Trophoblast cell (in vitro differentiated cells and primary cell): ENCODE results near the gene RBM47.

ENCODE experiments used
- DNase-seq, 2 donors: peaks; one replicate each; pipeline ENCODE4 v3.0.0-alpha.2; 2016
- H2AFZ ChIP-seq: 2 replicates; pipeline ENCODE4 v1.6.1; 2013; ENCODE audit warnings: low read length, moderate library complexity, mild to moderate bottlenecking; ENCODE audit not compliant: insufficient read depth, poor library complexity
- H2AK5ac ChIP-seq: 2 replicates; pipeline ENCODE4 v1.6.1; 2013; ENCODE audit warnings: mild to moderate bottlenecking, low read length
- H2BK120ac ChIP-seq: 2 replicates; pipeline ENCODE4 v1.6.1; 2013; ENCODE audit warnings: low read length, mild to moderate bottlenecking, moderate library complexity; ENCODE audit not compliant: insufficient read depth, poor library complexity
- H2BK12ac ChIP-seq: 2 replicates; pipeline ENCODE4 v1.6.1; 2013; ENCODE audit warnings: mild to moderate bottlenecking, low read length, moderate library complexity
- H2BK5ac ChIP-seq: 2 replicates; pipeline ENCODE4 v1.6.1; 2013; ENCODE audit warnings: low read length, low read depth, moderate library complexity, mild to moderate bottlenecking; ENCODE audit not compliant: poor library complexity
- H3K14ac ChIP-seq: 2 replicates; pipeline ENCODE4 v1.6.1; 2013; ENCODE audit warnings: mild to moderate bottlenecking, low read length
- H3K18ac ChIP-seq: 2 replicates; pipeline ENCODE4 v1.6.1; 2013; ENCODE audit warnings: mild to moderate bottlenecking, low read length
- H3K23ac ChIP-seq: 2 replicates; pipeline ENCODE4 v1.6.1; 2013; ENCODE audit warnings: low read length
- H3K27ac ChIP-seq: 2 replicates; pipeline ENCODE4 v1.5.1; 2013; ENCODE audit warnings: low read depth, mild to moderate bottlenecking, inconsistent platforms, low read length, moderate library complexity
- H3K27me3 ChIP-seq: 2 replicates; pipeline ENCODE4 v1.6.1; 2013; ENCODE audit warnings: inconsistent platforms, mild to moderate bottlenecking, low read length, moderate library complexity; ENCODE audit not compliant: insufficient read depth
- H3K36me3 ChIP-seq, 2 experiments: 1 replicate in 1 of 2; 2 replicates in 1 of 2; pipeline ENCODE4 v1.6.1; 2013; ENCODE audit warnings: low read length in 2 of 2, mild to moderate bottlenecking in 2 of 2, moderate library complexity in 1 of 2; ENCODE audit not compliant: insufficient read depth in 2 of 2, control insufficient read depth in 1 of 2
- H3K4ac ChIP-seq: 2 replicates; pipeline ENCODE4 v1.6.1; 2013; ENCODE audit warnings: low read depth, mild to moderate bottlenecking, low read length, moderate library complexity
- H3K4me1 ChIP-seq, 2 experiments: 1 replicate in 1 of 2; 2 replicates in 1 of 2; pipeline ENCODE4 v1.6.1; 2013; ENCODE audit warnings: low read length in 2 of 2, mild to moderate bottlenecking in 2 of 2, moderate library complexity in 1 of 2; ENCODE audit not compliant: insufficient read depth in 2 of 2, control insufficient read depth in 1 of 2
- H3K4me2 ChIP-seq: 2 replicates; pipeline ENCODE4 v1.6.1; 2013; ENCODE audit warnings: inconsistent platforms, mild to moderate bottlenecking, low read length, moderate library complexity
- H3K4me3 ChIP-seq: 2 replicates; pipeline ENCODE4 v1.5.1; 2013; ENCODE audit warnings: mild to moderate bottlenecking, low read depth, low read length, inconsistent platforms
- H3K79me1 ChIP-seq: one replicate; pipeline ENCODE4 v1.6.1; 2013; ENCODE audit warnings: low read length
- H3K79me2 ChIP-seq: 2 replicates; pipeline ENCODE4 v1.6.1; 2013; ENCODE audit warnings: low read length, mild to moderate bottlenecking; ENCODE audit not compliant: control insufficient read depth, insufficient read depth, poor library complexity
- H3K9ac ChIP-seq: 2 replicates; pipeline ENCODE4 v1.6.1; 2013; ENCODE audit warnings: mild to moderate bottlenecking, low read length
- H3K9me3 ChIP-seq: 2 replicates; pipeline ENCODE4 v1.6.1; 2013; ENCODE audit warnings: low read depth, mild to moderate bottlenecking, control low read depth, inconsistent platforms, low read length; ENCODE audit not compliant: insufficient read depth
- H4K12ac ChIP-seq: 2 replicates; pipeline ENCODE4 v1.6.1; 2013; ENCODE audit warnings: low read depth, mild to moderate bottlenecking, low read length, moderate library complexity
- H4K8ac ChIP-seq: 2 replicates; pipeline ENCODE4 v1.6.1; 2013; ENCODE audit warnings: low read depth, mild to moderate bottlenecking, low read length, moderate library complexity
- H4K91ac ChIP-seq: one replicate; pipeline ENCODE4 v1.6.1; 2013; ENCODE audit warnings: low read depth, mild to moderate bottlenecking, low read length, moderate library complexity
- WGBS: extraction: QIAGEN DNeasy Blood & Tissue Kit; methylation state at CpG from one replicate; pipeline ENCODE4 v1.1.7; 2013; ENCODE audit warnings: missing lambda C conversion rate; ENCODE audit not compliant: insufficient read length, insufficient coverage; ENCODE audit errors: extremely low coverage; 5-methylcytosine and 5-hydroxymethylcytosine counted together

RBM47 gene

DNA sequence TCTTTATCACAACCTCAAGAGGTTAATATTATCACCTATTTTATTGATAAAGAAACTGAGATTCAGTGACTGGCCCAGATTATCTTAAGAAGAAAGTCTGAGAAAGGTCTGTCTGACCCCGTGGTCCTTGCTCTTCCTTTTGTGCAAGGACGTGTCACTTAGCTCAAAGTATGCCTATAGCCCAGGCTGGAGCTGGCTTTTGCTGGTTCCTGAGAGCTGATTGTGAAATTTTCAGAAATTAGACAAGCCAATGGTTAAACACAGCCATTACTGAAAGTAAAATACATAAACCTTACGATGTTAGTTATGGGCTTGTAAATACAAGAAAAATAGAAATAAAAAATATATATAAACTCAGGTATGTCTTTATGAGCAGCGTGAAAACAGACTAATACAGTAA, 224.5 kb downstream of the RBM47 start:
- peak overlapping the region; percentile 59 for H2BK120ac ChIP-seq
- no CpG with 5 or more reads among the region's 4 CpGs for WGBS
- H4K8ac ChIP-seq, result no peak overlapping the region
- H4K91ac ChIP-seq, result peak overlapping the region; percentile 57
- H3K79me1 ChIP-seq, result peaks cover 7% of the 10 kb centered on the region
- no peak overlapping the region for H3K4me2 ChIP-seq
- no peaks in the 10 kb centered on the region for H3K27me3 ChIP-seq
- H3K36me3 ChIP-seq, result no peaks in the 10 kb centered on the region
- H3K27ac ChIP-seq, result peak overlapping the region; percentile 12
- H3K23ac ChIP-seq, result no peak overlapping the region
- H3K4me3 ChIP-seq, result no peak overlapping the region
- H3K4me1 ChIP-seq, result peaks cover 18 to 20% of the 10 kb centered on the region in 2 experiments
- H3K4ac ChIP-seq, result no peak overlapping the region
- H3K18ac ChIP-seq, result no peak overlapping the region
- no peak overlapping the region for H2BK12ac ChIP-seq
- H3K14ac ChIP-seq, result peak overlapping the region; percentile 40
- no peak overlapping the region for H2AK5ac ChIP-seq
- no peak overlapping the region for H3K9ac ChIP-seq
- peaks cover 6% of the 10 kb centered on the region for H3K9me3 ChIP-seq
- DNase-seq, result peak in 1 of 2 donors; percentile 50
- no peaks in the 10 kb centered on the region for H3K79me2 ChIP-seq
- H2BK5ac ChIP-seq, result no peak overlapping the region
- no peak overlapping the region for H2AFZ ChIP-seq
- no peak overlapping the region for H4K12ac ChIP-seq

DNA sequence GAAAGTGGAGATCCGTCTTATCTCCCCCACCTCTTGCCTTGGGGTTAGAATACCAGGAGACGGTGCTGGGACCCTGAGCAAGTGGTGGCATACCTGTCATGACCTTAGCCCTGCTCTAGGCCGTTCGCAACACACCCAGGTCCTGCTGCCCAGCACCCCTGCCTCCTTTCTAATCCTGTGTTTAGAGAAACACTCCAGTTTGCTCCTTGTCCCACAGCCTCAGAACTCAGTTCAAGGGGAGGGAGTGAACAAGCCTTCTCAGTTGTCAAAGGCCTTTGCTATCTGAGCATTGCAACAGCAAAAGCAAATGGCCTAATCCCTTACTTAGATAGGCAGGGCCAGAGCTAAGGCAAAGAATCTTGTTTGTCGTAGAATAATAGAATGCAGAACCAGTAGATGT, 226.6 kb downstream of the RBM47 start:
- no peak overlapping the region for H2AFZ ChIP-seq
- H3K4me2 ChIP-seq, result no peak overlapping the region
- no peak overlapping the region for H3K9ac ChIP-seq
- H2AK5ac ChIP-seq, result no peak overlapping the region
- H3K14ac ChIP-seq, result no peak overlapping the region
- WGBS, result no CpG with 5 or more reads among the region's 5 CpGs
- no peak overlapping the region for H3K18ac ChIP-seq
- H3K27ac ChIP-seq, result peak overlapping the region; percentile 87
- H4K12ac ChIP-seq, result no peak overlapping the region
- H3K23ac ChIP-seq, result no peak overlapping the region
- H2BK5ac ChIP-seq, result peak overlapping the region; percentile 50
- H3K9me3 ChIP-seq, result peaks cover 6% of the 10 kb centered on the region
- H3K4me3 ChIP-seq, result no peak overlapping the region
- H3K79me2 ChIP-seq, result no peaks in the 10 kb centered on the region
- no peaks in the 10 kb centered on the region for H3K36me3 ChIP-seq
- H3K79me1 ChIP-seq, result peaks cover 7% of the 10 kb centered on the region
- DNase-seq, result peak; percentile 92 to 93
- H3K4ac ChIP-seq, result no peak overlapping the region
- H3K4me1 ChIP-seq, result peaks cover 18 to 20% of the 10 kb centered on the region in 2 experiments
- no peaks in the 10 kb centered on the region for H3K27me3 ChIP-seq
- H2BK12ac ChIP-seq, result no peak overlapping the region
- no peak overlapping the region for H2BK120ac ChIP-seq
- no peak overlapping the region for H4K8ac ChIP-seq
- H4K91ac ChIP-seq, result no peak overlapping the region

DNA sequence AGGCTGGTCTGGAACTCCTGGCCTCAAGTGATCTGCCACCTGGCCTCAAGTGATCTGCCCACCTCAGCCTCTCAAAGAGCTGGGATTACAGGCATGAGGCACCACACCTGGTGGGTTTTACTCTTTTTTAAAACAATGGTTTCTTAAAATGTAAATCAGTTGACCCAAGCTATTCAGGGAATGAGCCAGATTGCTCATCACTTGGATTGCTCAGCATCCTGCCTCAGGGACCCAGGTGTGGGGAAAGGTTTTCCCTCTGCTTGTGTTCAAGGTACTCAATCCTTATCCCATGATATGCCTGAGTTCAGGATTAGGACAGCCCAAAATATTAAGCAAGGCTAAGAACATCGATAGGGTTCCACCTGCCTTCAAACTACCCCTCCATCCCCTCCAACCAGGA, 227.1 kb downstream of the RBM47 start:
- Histone ChIP-seq H3K4ac (no peak overlapping the region), H3K23ac (no peak overlapping the region), H3K14ac (no peak overlapping the region), H2AK5ac (no peak overlapping the region), H3K79me1 (peaks cover 7% of the 10 kb centered on the region), H3K9me3 (peaks cover 6% of the 10 kb centered on the region), H4K8ac (peak overlapping the region; percentile 49), H3K36me3 (no peaks in the 10 kb centered on the region), H3K4me2 (no peak overlapping the region), H4K12ac (no peak overlapping the region), H3K27me3 (no peaks in the 10 kb centered on the region), H4K91ac (peak overlapping the region; percentile 73), H2AFZ (no peak overlapping the region), H2BK120ac (peak overlapping the region; percentile 77), H3K18ac (no peak overlapping the region), H2BK5ac (peak overlapping the region; percentile 57), H3K4me3 (no peak overlapping the region), H2BK12ac (no peak overlapping the region), H3K9ac (no peak overlapping the region), H3K4me1 (peaks cover 18 to 20% of the 10 kb centered on the region in 2 experiments), H3K27ac (peak overlapping the region; percentile 73), H3K79me2 (no peaks in the 10 kb centered on the region)
- WGBS, result no CpG with 5 or more reads among the region's 1 CpG
- DNase-seq, result peak; percentile 91 to 95

DNA sequence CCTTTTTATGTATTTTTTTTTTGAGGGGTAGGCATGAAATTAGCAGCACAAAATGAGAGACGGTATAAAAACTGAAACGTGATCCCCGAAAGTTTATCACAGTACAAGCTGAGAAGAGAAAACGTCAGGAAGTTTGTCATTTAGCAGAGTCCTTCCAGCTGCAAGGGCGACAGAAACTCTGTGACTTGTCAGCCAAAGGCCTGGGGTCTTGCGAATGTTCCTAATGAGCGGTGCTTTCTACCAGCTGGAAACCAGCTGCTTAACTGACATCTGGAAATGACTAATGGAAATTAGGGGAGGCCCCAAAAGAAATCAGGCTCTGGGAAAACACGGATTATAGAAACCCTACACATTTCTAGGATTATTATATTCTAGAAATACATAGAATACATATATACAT, 228.0 kb downstream of the RBM47 start:
- Histone ChIP-seq H3K4me2 (no peak overlapping the region), H2AK5ac (no peak overlapping the region), H4K12ac (no peak overlapping the region), H3K9ac (no peak overlapping the region), H4K91ac (peak overlapping the region; percentile 34), H3K27ac (no peak overlapping the region), H3K4ac (no peak overlapping the region), H3K4me1 (peaks cover 18 to 20% of the 10 kb centered on the region in 2 experiments), H2BK5ac (no peak overlapping the region), H2BK120ac (no peak overlapping the region), H2BK12ac (no peak overlapping the region), H3K4me3 (no peak overlapping the region), H3K23ac (no peak overlapping the region), H2AFZ (no peak overlapping the region), H4K8ac (no peak overlapping the region), H3K18ac (no peak overlapping the region), H3K79me2 (no peaks in the 10 kb centered on the region), H3K27me3 (no peaks in the 10 kb centered on the region), H3K14ac (no peak overlapping the region), H3K9me3 (peaks cover 2% of the 10 kb centered on the region), H3K79me1 (peaks cover 7% of the 10 kb centered on the region), H3K36me3 (no peaks in the 10 kb centered on the region)
- no CpG with 5 or more reads among the region's 8 CpGs for WGBS
- no peak for DNase-seq
